GM21786 (cell line): ENCODE data around the gene CDH5.

Source experiments
- ATAC-seq: cut with Tn5 transposase; IDR thresholded peaks from one replicate; pipeline ENCODE4 v1.9.1; 2021; ENCODE audit not compliant: unreplicated experiment

CDH5 gene

GRCh38 chr16:66416136-66416535 lies 49.6 kb downstream of the CDH5 start:
- ATAC-seq, result no peak

GRCh38 chr16:66416939-66417700 lies 50.6 kb downstream of the CDH5 start:
- no peak for ATAC-seq

GRCh38 chr16:66418165-66418962 lies 51.9 kb downstream of the CDH5 start:
- ATAC-seq, result no peak

- ATAC-seq, result no peak
These were observed 53.0 kb downstream of the CDH5 start for GRCh38 chr16:66419527-66419926.

GRCh38 chr16:66420396-66420795 lies 53.9 kb downstream of the CDH5 start:
- no peak for ATAC-seq

- ATAC-seq, result no peak
These were observed 55.4 kb downstream of the CDH5 start for GRCh38 chr16:66421891-66422290.

- ATAC-seq, result no peak
These were observed 55.9 kb downstream of the CDH5 start for GRCh38 chr16:66422366-66422765.

- ATAC-seq, result no peak
These were observed 56.7 kb downstream of the CDH5 start for GRCh38 chr16:66423177-66423576.

- no peak for ATAC-seq
These were observed 59.2 kb downstream of the CDH5 start for GRCh38 chr16:66425651-66426050.

GRCh38 chr16:66426112-66427035 lies 59.9 kb downstream of the CDH5 start:
- no peak for ATAC-seq

GRCh38 chr16:66427036-66427860 lies 60.8 kb downstream of the CDH5 start, which contains the start of gene BEAN1:
Gene BEAN1 (plus strand): TSS chr16:66427295. CDS start chr16:66437677, 10,382 bp downstream.
- no peak for ATAC-seq

- no peak for ATAC-seq
These were observed 61.6 kb downstream of the CDH5 start for GRCh38 chr16:66427871-66428681.

GRCh38 chr16:66428682-66429251 lies 62.3 kb downstream of the CDH5 start:
- ATAC-seq, result no peak

GRCh38 chr16:66429290-66429962 lies 62.9 kb downstream of the CDH5 start:
- no peak for ATAC-seq

GRCh38 chr16:66430214-66430613 lies 63.7 kb downstream of the CDH5 start:
- ATAC-seq, result no peak

- ATAC-seq, result no peak
These were observed 65.3 kb downstream of the CDH5 start for GRCh38 chr16:66431760-66432159.

GRCh38 chr16:66432429-66432828 lies 65.9 kb downstream of the CDH5 start:
- ATAC-seq, result no peak

GRCh38 chr16:66434619-66435430 lies 68.3 kb downstream of the CDH5 start:
- no peak for ATAC-seq
